Fibroblast of upper back skin (primary cell): ENCODE results near the gene OR51B5.
"Not testable (repeated sequence)": the region's sequence is repeated elsewhere in the genome, so short reads cannot be mapped to it uniquely, and the experiment has no call there.

Experiments used
- DNase-seq: peaks from one replicate; pipeline ENCODE4 v3.0.0-alpha.2; 2013

OR51B5 gene

GRCh38 chr11:5335170-5335569 is 8.2 kb downstream of the OR51B5 start:
- DNase-seq, result no peak

- no peak for DNase-seq
Measured at GRCh38 chr11:5324197-5324596, 19.1 kb downstream of the OR51B5 start, which contains the start of gene OR51B2. Gene OR51B2 (minus strand): TSS chr11:5324297. CDS start chr11:5324297, 0 bp downstream.

- no peak for DNase-seq
Measured at GRCh38 chr11:5317292-5317691, 26.0 kb downstream of the OR51B5 start.

GRCh38 chr11:5313326-5314023 is 29.8 kb downstream of the OR51B5 start:
- not testable (repeated sequence) for DNase-seq

- no peak for DNase-seq
Measured at GRCh38 chr11:5310423-5310822, 32.9 kb downstream of the OR51B5 start.

GRCh38 chr11:5307256-5308019 is 35.9 kb downstream of the OR51B5 start:
- DNase-seq, result no peak

GRCh38 chr11:5304046-5304445 is 39.3 kb downstream of the OR51B5 start:
- DNase-seq, result peak; percentile 14

GRCh38 chr11:5303626-5304025 is 39.7 kb downstream of the OR51B5 start:
- no peak for DNase-seq

- no peak for DNase-seq
Measured at GRCh38 chr11:5301846-5302245, 41.5 kb downstream of the OR51B5 start, which contains the start of gene OR51B4. Gene OR51B4 (minus strand): TSS chr11:5301946. CDS start chr11:5301946, 0 bp downstream.

GRCh38 chr11:5300251-5300650 is 43.1 kb downstream of the OR51B5 start:
- DNase-seq, result no peak

GRCh38 chr11:5298451-5298850 is 44.9 kb downstream of the OR51B5 start:
- no peak for DNase-seq

- no peak for DNase-seq
Measured at GRCh38 chr11:5297721-5298323, 45.5 kb downstream of the OR51B5 start.

GRCh38 chr11:5294342-5294995 is 48.9 kb downstream of the OR51B5 start:
- not testable (repeated sequence) for DNase-seq

GRCh38 chr11:5293028-5293427 is 50.3 kb downstream of the OR51B5 start:
- no peak for DNase-seq
